ENCODE results near the gene TASOR2.

DNA sequence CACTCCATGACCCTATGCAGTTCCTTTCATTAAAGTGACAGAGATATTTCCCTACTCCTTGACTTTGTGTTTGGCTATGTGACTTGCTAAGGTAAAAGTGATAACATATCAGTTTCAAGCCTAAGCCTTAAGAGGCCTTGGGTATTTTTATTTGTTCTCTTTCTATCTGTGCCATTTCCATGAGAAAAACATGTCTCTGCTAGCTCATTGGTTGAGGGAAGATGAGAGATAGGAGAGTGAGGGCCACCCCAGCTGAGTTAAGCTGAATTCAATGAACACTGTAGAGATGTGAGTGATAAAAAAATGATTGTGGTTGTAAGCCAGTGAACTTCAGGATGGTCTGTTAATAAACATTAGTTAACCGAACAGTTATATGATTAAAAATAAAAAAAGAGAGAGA is 13.4 kb downstream of the TASOR2 start:
- TF ChIP-seq, protein P1, sequence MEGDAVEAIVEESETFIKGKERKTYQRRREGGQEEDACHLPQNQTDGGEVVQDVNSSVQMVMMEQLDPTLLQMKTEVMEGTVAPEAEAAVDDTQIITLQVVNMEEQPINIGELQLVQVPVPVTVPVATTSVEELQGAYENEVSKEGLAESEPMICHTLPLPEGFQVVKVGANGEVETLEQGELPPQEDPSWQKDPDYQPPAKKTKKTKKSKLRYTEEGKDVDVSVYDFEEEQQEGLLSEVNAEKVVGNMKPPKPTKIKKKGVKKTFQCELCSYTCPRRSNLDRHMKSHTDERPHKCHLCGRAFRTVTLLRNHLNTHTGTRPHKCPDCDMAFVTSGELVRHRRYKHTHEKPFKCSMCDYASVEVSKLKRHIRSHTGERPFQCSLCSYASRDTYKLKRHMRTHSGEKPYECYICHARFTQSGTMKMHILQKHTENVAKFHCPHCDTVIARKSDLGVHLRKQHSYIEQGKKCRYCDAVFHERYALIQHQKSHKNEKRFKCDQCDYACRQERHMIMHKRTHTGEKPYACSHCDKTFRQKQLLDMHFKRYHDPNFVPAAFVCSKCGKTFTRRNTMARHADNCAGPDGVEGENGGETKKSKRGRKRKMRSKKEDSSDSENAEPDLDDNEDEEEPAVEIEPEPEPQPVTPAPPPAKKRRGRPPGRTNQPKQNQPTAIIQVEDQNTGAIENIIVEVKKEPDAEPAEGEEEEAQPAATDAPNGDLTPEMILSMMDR (IDR thresholded peaks at IDR 0.05): no peak
- TF ChIP-seq EZH2 (IDR thresholded peaks at IDR 0.05; ENCODE audit: borderline replicate concordance, insufficient read depth, low read depth, low read length, poor library complexity, severe bottlenecking): no peak

Measured in B cell (primary cell).